Activated CD8-positive, alpha-beta memory T cell treated with anti-CD3 and anti-CD28 coated beads, Interleukin-2, amount 50 U/mL, for 24 hours (primary cell): ENCODE measurements around the gene OXCT2.
"Not testable (repeated sequence)": the region's sequence is repeated elsewhere in the genome, so short reads cannot be mapped to it uniquely, and the experiment has no call there.

ENCODE experiments used
- DNase-seq: peaks from one replicate; pipeline ENCODE4 v3.0.0-alpha.2; 2020; ENCODE audit errors: extremely low read depth

OXCT2 gene

DNA sequence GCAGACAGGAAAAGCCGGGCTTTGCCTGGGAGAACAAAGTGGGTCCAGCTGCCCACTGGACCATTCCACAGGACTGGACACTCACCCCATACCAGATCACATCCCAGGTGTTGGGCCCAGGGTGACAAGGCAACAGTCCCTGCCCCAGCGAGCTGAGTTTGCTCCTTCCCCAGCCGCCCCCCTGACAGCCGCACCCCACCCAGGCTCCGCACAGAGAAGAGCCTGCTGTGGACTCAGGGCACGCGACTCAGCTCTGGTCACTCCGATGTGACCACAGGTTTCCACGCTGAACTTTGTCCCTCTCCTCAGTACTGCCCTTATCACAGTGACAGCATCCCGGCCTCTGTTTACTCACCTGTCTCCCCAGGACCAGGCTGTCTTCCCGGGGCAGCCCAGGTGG lies 16.3 kb upstream of the OXCT2 start:
- DNase-seq: no peak

DNA sequence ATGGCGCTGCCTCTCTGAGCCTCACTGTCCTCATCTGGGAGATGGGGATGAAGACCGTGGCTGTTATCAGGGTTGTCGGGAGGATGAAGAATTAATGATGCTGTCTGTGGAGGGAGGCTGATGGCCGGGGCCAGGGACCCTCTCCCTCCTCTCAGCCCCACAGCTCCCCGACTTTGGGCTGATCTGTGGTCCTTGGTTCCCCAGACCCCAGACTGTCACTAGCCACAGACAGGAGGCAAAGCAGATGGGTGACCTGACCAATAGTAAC lies 15.9 kb upstream of the OXCT2 start:
- DNase-seq: not testable (repeated sequence)

DNA sequence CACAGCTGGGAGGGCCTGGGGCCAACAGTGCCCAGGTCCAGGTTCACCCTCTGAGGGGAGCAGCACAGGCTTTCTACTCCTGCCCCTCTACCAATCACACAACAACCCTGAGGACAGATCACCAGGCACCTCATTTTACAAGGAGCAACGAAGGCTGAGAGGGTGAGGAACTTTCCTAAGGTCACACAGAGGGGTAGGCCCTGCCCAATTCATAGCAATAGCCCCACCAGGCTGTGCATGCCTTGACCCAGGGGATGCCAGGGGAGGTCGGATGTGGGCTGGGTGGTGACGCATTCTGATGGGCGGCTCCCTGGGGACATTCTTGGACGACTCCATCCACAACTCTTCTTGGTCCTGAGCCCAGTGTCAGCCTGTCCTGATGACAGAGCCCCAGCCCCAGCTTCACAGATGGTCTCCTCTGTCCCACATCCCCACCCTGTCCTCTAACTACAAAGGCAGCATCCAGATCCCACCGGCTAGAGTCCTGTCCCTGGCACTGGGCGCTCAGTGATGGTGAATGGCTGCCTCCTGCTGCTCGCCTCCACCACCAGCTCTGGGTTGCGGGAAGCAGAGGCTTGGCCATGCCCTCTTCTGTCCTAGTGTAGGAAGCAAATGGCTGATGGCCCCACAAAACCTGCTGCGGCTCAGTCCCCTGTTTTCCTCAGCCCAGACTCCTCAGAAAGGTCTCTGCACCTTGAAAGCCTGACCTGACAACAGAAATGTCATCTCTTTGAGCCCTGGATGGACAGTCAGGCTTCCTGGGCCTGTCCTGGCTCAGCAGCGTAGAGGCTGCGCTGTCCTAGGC lies 15.4 kb upstream of the OXCT2 start:
- not testable (repeated sequence) for DNase-seq

DNA sequence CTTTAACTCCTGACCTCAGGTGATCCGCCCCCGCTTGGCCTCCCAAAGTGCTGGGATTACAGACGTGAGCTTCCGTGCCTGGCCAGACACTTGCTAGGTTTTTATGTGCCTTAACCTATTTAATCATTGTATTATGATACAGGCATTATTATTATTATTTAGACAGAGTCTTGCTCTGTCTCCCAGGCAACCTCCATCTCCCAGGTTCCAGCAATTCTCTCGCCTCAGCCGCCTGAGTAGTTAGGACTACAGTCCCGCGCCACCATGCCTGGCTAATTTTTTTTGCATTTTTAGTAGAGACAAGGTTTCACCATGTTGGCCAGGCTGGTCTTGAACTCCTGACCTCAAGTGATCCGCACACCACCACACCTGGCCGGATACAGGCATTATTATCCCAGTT lies 11.5 kb upstream of the OXCT2 start:
- DNase-seq: not testable (repeated sequence)

DNA sequence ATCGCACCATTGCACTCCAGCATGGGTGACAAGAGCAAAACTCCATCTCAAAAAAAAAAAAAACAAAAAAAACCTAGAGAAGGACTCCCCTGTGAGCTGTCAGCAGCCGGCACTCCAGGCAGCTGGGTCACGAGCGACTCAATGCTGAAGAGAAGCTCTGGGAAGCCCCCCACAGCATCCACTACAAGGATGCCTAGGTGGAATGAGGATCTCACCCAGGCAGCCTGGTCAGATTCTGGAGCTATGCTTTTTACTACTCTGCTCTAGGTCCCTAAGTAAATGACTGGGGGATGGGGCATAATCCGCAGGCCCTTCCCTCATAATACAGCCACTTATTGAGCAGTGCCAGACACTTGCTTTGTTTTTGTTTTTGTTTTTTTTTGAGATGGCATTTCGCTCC lies 11.0 kb upstream of the OXCT2 start:
- no peak for DNase-seq

DNA sequence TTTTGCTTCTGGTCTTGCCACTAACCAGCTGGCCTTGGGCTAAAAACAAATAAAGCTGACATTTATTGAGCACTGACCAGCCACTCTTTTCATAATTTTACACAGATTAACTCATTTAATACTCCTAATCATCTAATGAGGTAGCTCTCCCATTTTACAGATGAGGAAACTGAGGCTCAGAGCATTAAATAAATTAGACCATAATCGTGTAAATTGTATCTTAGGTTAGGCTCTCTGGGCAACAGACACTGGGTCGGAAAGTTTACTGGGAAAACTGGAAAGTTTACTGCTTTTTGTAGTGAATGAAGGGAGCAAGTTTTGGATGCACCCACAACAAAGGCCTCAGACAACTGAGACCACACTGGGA lies 10.2 kb upstream of the OXCT2 start:
- no peak for DNase-seq

DNA sequence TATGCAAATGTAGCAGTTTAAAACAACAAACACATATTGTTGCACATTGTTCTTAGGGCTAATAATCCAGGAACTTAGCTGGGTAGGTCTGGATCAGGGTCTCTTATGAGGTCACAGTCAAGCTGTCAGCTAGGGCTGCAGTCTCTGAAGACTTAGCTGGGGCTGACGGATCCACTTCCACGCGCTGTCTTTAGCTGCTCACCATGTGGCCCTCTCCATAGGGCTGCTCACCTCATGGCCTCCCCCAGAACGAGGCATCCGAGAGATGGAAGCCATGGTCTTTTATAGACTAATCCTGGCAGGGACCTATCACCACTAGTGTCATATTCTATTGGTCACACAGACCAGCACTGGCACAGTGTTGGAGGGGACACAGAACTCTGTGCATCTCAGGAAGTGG lies 8.7 kb upstream of the OXCT2 start:
- DNase-seq: no peak

DNA sequence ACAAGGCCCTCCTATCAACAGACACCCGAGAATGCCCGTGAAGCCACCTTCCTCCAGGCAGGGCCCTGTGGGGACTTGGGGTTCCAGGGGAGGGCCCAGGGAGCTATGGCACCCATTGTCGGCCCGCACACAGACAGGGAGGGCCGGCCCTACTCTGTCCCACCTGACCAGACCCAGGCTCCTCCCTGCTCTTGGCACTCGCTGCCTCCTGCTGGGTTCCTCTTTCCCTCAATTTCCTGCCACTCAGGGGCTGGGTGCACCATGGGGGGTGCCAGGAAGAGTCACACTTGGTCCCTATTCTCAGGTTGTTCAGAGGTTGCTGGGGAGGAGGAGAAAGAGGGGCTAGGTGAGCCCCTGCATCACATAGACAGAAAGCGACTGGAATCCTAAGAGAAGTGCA lies 8.0 kb upstream of the OXCT2 start:
- no peak for DNase-seq

DNA sequence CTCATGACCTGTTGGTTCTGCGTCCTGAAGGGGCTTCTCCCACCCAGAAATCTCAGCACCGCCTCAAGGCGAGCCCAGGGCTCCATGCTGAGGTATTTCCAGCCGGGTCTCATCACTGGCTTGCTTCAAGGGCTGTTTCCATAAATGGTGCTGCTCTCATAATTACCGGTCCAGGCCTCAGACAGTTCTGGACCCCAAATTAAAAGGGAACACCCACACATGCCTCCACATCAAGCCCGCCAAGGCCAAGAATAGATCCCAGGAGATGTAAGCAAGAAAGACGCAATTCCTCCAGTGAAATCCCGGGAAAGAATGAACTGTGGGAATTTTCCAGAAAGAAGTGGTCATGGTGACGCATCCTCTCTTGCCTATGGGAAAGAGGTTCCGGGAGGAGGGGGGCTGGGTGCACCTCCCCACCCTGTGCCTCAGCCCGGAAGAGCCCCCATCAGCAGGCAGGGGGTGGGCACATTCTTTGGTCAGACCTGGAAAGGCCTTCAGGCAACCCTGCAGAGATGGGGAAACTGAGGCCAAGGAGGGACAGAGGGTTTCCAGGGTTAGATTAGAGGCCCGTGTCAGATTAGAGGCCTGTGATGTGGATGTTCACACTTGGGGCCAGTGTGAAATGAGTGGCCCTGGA lies 7.4 kb upstream of the OXCT2 start:
- not testable (repeated sequence) for DNase-seq

DNA sequence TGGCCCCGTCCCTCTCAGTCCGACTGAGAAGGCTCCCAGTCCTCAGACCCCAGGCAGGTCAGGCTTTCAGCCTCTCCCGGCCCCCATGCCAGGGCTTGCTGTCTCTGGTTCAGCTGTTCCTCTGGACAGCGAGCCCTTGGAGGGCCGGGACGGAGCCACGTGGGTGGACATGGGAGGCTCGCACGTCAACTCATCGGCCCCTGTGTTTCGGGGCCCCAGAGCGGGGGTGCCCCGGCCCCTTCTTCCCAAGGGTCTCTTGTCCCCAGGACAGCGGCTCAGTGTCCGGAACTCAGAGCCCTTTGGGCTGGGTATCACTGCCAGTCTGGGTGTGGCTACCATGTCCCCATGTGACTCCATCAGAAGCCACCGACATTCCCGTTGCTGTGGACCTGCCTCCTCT lies 6.7 kb upstream of the OXCT2 start:
- DNase-seq: not testable (repeated sequence)

DNA sequence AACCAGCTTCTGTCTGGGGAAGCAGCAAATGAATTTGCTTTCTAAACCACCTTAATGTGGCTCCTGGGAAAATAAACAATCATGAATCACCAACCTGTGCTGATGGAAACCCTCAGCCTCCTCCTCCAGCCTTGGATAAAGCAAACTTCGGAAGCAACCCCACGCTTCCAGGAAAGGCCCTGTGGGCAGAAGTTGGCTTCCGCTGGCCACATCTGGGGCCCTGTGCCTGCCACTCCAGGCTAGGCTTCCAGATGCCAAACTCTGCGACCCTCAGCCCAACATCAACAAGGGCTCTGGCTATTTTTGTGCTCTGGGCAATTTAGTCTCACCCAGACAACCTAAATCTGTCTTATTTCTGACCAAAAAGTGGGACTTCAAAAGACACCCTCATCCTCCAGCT lies 6.2 kb upstream of the OXCT2 start:
- no peak for DNase-seq

DNA sequence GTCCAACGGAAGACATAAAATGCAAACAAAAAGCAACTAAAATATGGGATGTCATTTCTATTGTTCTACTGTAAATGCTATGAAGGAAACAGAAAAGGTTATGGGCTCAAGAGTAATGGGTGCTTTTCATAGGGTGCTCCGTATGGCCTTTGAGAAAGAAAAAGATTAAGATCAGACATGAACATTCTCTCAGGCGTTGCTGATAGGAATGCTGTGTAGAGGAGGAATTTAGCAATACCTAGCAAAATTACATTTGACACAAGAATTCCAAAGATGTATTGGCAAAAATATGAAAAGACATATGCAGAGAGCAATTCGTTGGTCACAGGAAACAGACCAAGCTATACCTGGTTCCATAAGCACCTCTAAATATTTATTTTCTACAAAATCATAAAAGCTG lies 5.7 kb upstream of the OXCT2 start:
- DNase-seq: no peak

DNA sequence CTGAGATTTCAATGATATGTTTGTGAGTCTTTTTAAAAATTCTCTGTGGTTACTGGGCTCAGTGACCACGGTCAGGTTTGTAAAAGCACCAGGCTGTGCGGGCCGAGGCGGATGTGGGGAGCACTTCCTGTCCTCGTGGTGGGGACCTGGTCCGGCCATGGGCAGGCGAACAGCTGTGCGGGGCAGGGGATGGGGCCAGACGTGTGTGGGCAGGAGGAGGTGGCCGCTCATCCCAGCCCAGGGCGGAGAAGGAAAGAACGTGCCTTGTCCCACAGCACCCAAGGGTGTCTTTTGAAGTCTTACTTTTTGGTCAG lies 5.2 kb upstream of the OXCT2 start:
- DNase-seq: no peak

DNA sequence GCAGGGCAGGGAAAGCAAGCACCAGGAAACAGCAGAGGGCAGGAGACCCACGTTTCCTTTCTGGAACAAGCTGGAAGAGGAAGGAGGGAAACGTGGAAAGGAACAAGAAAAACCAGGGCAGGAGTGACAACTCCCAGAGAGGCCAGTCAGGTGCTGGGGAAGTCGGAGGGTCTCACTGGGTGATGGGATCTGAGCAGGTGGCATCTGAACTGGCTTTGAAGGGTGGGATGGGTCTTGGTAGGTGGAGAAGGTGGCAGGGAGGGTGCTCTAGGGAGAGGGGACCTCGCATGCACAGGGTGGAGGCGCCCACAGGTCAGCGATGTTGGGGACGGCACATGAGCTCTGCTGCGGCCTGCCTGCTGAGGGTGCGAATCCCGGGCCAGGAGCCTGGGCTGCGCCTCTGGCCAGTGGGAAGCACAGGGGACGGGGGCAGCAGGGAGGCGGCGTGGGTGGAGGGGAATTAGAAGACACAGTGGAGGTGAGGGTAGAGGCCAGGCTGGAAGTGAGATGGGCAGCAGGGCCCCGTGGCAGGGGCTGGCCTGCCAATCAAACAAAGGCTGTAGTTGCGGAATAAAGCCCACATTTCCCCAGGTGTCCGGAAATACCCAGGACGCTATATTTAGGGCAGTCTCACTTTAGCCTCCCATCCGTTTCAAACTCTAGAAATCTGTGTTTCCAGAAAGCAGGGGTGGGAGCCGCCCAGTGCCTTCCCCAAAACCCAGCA lies 4.7 kb upstream of the OXCT2 start:
- not testable (repeated sequence) for DNase-seq

DNA sequence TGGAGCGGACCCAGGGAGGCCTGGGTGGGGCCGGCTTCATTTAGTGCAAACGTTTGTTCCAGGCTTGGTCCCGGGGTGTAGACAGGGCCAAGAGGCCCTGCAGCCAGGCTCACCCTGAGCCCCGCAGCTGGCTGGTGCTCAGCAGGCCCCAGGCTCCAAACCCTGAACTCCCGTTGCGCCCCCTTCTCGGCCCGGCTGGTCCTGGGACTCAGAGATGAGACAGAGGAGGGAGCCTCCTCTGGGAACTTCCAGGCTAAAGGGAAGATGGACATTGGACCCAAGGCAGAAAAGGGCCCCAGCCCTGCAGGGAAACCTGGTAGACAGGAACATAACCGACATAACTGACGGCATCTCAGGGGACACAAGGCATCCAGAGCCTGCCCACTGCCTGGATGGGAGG lies 4.0 kb upstream of the OXCT2 start:
- DNase-seq: not testable (repeated sequence)

DNA sequence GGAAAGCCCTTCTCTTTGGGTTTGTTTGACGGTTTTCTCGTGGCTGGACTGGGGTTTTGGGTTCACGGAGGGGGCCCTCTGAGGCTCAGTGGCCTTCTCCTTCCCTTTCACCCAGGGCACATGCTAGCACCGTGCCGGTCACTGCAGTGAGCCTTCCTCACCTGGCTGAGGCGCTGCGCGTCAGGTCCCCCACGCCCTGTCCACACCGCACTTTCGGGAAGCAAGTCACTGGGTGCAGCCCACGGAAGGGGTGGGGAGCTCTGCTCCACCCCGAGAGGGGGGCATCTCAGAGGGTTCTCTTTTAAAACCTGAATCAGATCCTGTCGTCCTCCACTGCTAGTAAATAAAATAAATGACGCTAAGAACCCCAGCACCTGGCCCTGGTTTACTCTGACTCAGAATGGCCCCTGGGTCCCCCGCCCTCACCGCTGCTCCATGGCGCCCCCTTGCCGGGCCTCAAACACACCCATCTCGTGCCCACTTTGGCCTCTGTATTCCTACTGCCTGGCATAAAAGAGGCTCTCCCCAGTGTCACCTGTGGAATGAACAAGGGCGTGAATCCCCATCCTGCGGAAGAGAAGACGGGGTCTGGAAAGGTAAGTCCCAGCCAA lies 2.3 kb upstream of the OXCT2 start:
- not testable (repeated sequence) for DNase-seq

DNA sequence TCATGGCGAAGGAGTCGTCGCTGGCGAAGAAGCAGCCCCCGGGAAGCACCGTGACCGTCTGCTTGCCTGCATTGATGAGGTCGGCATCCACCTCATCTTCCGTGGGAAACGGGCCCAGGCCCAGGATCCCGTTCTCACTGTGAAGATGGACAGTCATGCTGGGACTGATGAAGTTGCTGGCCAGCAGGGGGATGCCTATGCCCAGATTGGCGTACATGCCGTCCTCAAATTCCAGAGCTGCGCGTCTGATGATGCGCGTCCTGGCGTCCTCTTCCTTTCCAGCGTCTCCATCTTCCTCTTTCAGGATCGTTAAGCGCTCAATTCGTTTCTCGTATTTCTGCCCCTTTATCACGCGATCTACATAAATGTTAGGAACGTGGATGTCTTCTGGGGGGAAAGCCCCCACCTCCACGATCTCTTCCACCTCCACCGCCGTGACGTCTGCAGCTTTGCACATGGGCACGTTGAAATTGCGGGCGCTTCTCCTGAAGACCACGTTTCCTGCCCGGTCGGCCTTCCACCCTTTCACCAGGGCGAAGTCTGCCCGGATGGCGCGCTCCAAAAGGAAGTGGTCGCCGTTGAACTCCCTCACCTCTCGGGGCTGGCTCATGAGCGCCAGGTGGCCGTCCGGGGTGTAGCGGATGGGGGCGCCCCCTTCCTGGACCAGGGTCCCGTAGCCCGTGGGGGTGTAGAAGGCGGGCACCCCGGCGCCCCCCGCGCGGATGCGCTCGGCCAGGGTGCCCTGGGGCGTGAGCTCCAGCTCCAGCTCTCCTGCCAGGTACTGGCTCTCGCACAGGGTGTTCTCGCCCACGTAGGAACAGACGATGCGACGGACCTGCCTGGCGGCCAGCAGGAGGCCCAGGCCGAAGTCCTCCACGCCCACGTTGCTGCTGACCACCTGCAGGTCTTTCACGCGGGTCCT lies 787 bp downstream of the OXCT2 start:
- DNase-seq: not testable (repeated sequence)

DNA sequence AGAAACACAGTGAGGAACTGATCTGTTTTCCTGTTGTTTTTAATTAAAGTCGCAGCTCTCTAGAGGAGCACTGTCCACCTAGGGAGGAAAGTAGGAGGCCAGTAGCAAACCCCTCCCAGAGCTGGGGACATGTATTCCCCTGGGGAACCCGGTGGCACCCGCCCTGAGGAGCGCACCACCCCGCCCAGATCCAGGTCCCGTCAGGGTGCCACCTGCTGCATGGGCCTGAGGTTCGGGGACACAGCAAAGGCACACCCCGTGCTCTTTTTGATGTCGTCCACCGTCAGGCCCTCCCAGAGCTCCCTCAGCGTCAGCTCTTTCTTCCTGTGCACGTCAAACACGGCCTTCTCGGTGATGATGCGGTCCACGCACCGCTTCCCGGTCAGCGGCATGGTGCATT lies 1.6 kb downstream of the OXCT2 start:
- DNase-seq: not testable (repeated sequence)

DNA sequence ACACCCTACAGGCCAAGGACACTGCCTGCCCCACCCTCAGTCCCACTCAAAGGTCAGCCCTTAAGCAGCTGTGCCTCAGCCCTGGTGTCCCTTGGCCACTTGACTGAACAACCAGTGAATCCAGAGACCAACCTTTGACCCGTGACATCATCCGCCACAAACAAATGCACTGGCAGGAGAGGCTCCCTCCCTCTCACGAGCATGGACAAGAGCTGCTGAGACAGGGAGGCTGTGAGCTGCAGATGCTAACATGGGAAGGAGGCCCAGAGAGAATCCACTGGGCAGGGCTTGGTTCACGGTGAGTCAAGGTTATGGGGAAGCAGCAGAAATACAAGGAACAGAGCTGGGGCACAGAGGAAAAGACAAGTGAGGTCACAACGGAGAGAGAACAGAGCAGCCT lies 4.7 kb downstream of the OXCT2 start:
- DNase-seq: not testable (repeated sequence)

DNA sequence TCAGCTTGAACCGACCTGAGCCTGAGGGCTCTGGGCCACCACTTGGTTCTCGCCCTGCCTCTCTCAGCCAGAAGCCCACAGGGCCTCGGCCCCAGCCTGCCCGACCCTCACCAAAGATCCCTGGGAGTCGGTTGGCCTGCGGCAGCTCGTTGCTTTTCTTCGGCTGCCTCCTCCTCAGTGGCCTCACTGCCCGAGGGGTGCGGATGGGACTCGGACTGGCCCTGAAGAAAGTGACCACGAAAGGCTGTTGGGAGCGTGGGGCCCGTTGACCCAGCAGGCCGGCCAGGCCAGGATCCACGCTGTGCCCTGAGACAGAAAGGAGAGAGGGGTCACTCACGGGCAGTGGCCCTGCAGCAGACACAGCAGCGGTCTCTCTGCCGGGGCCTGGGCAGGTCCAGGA lies 6.6 kb downstream of the OXCT2 start:
- not testable (repeated sequence) for DNase-seq

DNA sequence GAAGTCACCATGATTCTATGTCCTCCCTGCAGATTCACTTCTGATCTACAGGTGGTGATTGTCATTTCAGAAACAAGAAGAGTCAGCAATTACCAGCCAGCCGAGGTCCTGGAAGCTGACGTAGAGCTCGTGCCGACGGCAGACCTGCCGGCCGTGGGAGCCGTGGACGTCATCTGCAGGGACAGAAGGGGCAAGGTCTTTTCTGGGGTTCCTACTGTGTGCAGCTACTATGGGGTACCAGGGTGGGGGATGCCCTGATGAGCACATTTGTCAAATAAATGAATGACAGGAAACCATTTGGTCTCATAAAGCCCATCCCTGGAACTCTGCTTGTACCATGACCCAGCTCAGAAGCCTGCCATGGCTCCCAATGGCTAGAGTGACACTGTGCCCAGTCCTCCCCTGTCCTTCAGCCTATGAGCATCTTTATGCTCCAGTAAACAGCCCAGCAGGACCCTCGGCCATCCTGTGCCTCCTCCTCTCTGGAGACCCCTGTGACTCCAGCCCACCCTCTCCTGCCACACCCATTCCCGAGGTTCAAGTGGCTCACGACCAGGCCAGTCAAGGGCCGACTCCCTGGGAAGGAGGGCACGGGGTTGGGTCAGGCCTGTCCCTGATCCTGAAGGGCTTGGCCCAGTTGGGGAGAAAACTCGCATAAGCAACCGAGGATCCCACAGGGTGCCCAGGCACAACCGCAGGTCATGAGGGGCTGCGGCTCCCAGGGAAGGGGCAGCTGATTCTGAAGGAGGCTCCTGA lies 7.4 kb downstream of the OXCT2 start:
- DNase-seq: not testable (repeated sequence)
